ENCODE data around the gene ZFY. TPM values are rescaled to one million over a fixed set of nuclear protein-coding genes. Genes with fewer than 3 reads are reported as not detected.
A peak's percentile ranks its signal among the peaks of the same experiment; 100 is the strongest.

ZFY gene
- total and polyA plus RNA-seq, 7 experiments from 2014 or later: 20.2 to 34.5 (median 22.6) TPM; not detected in 2

- Mint-ChIP-seq H3K4me1 (peaks cover 0 to 52% (median 16%) of the 10 kb centered on the region in 7 donors), H3K27me3 (no peaks in the 10 kb centered on the region), H3K36me3 (peaks cover 0 to 12% (median 0%) of the 10 kb centered on the region in 5 donors), H3K9me3 (no peaks in the 10 kb centered on the region), H3K4me3 (no peak overlapping the region), H3K27ac (no peak overlapping the region)
- Histone ChIP-seq H3K4me1 (ENCODE audit: control insufficient read depth in 2 of 2, insufficient read depth in 2 of 2, low read length in 2 of 2) (peaks cover 18% of the 10 kb centered on the region in 2 donors), H3K4me3 (ENCODE audit: low read length) (no peak overlapping the region), H3K9me3 (ENCODE audit: control insufficient read depth in 2 of 3, low read length in 3 of 3) (no peaks in the 10 kb centered on the region), H3K36me3 (ENCODE audit: control insufficient read depth in 2 of 3, insufficient read depth in 3 of 3, low read length in 3 of 3) (no peaks in the 10 kb centered on the region), H3K27ac (ENCODE audit: low read depth, low read length) (no peak overlapping the region), H3K27me3 (ENCODE audit: control insufficient read depth in 2 of 2, insufficient read depth in 2 of 2, low read length in 2 of 2) (no peaks in the 10 kb centered on the region)
- no peak for ATAC-seq
- DNase-seq: no peak
- intact Hi-C loops (cut with micrococcal nuclease): no loop called here
- CTCF ChIA-PET: no interaction called here
- POLR2A ChIA-PET: no interaction called here
Measured at GRCh38 chrY:3007967-3008366, 72.8 kb downstream of the ZFY start.

GRCh38 chrY:3012226-3012625, 77.0 kb downstream of the ZFY start:
- Histone ChIP-seq H3K27ac (ENCODE audit: low read depth, low read length) (no peak overlapping the region), H3K36me3 (ENCODE audit: control insufficient read depth in 2 of 3, insufficient read depth in 3 of 3, low read length in 3 of 3) (no peaks in the 10 kb centered on the region), H3K27me3 (ENCODE audit: control insufficient read depth in 2 of 2, insufficient read depth in 2 of 2, low read length in 2 of 2) (no peaks in the 10 kb centered on the region), H3K9me3 (ENCODE audit: control insufficient read depth in 2 of 3, low read length in 3 of 3) (no peaks in the 10 kb centered on the region), H3K4me3 (ENCODE audit: low read length) (no peak overlapping the region), H3K4me1 (ENCODE audit: control insufficient read depth in 2 of 2, insufficient read depth in 2 of 2, low read length in 2 of 2) (peaks cover 0 to 8% of the 10 kb centered on the region in 2 donors)
- H3K9me3 Mint-ChIP-seq: no peaks in the 10 kb centered on the region
- CTCF ChIA-PET: no interaction called here
- H3K4me3 Mint-ChIP-seq: no peak overlapping the region
- no peak overlapping the region for H3K27ac Mint-ChIP-seq
- ATAC-seq (no peak), DNase-seq (no peak)
- H3K4me1 Mint-ChIP-seq: peaks cover 0 to 41% (median 15%) of the 10 kb centered on the region in 7 donors
- POLR2A ChIA-PET: no interaction called here
- H3K36me3 Mint-ChIP-seq: peaks cover 0 to 15% (median 0%) of the 10 kb centered on the region in 5 donors
- intact Hi-C loops (cut with micrococcal nuclease): no loop called here
- H3K27me3 Mint-ChIP-seq: no peaks in the 10 kb centered on the region

GRCh38 chrY:3016594-3016993, 81.4 kb downstream of the ZFY start:
- no peak for DNase-seq
- H3K36me3 Mint-ChIP-seq: peaks cover 0 to 15% (median 0%) of the 10 kb centered on the region in 5 donors
- no peaks in the 10 kb centered on the region for H3K4me1 ChIP-seq (ENCODE audit: control insufficient read depth in 2 of 2, insufficient read depth in 2 of 2, low read length in 2 of 2)
- POLR2A ChIA-PET: no interaction called here
- H3K27ac Mint-ChIP-seq: peak overlapping the region in 1 of 9 donors; percentile 77
- H3K4me3 ChIP-seq (ENCODE audit: low read length): no peak overlapping the region
- ATAC-seq: no peak
- H3K4me1 Mint-ChIP-seq: peaks cover 0 to 45% (median 12%) of the 10 kb centered on the region in 7 donors
- CTCF ChIA-PET: no interaction called here
- H3K27me3 Mint-ChIP-seq: no peaks in the 10 kb centered on the region
- no peak overlapping the region for H3K27ac ChIP-seq (ENCODE audit: low read depth, low read length)
- H3K9me3 Mint-ChIP-seq: no peaks in the 10 kb centered on the region
- no peak overlapping the region for H3K4me3 Mint-ChIP-seq
- H3K9me3 ChIP-seq (ENCODE audit: control insufficient read depth in 2 of 3, low read length in 3 of 3): no peaks in the 10 kb centered on the region
- no peaks in the 10 kb centered on the region for H3K36me3 ChIP-seq (ENCODE audit: control insufficient read depth in 2 of 3, insufficient read depth in 3 of 3, low read length in 3 of 3)
- H3K27me3 ChIP-seq (ENCODE audit: control insufficient read depth in 2 of 2, insufficient read depth in 2 of 2, low read length in 2 of 2): no peaks in the 10 kb centered on the region
- intact Hi-C loops (cut with micrococcal nuclease): no loop called here

- ATAC-seq (no peak), DNase-seq (no peak)
- intact Hi-C loops (cut with micrococcal nuclease): no loop called here
Measured at GRCh38 chrY:3018546-3018945, 83.4 kb downstream of the ZFY start.

GRCh38 chrY:3019584-3019983, 84.4 kb downstream of the ZFY start:
- Histone ChIP-seq H3K4me1 (ENCODE audit: control insufficient read depth in 2 of 2, insufficient read depth in 2 of 2, low read length in 2 of 2) (no peaks in the 10 kb centered on the region), H3K36me3 (ENCODE audit: control insufficient read depth in 2 of 3, insufficient read depth in 3 of 3, low read length in 3 of 3) (no peaks in the 10 kb centered on the region), H3K4me3 (ENCODE audit: low read length) (no peak overlapping the region), H3K27ac (ENCODE audit: low read depth, low read length) (no peak overlapping the region), H3K9me3 (ENCODE audit: control insufficient read depth in 2 of 3, low read length in 3 of 3) (no peaks in the 10 kb centered on the region), H3K27me3 (ENCODE audit: control insufficient read depth in 2 of 2, insufficient read depth in 2 of 2, low read length in 2 of 2) (no peaks in the 10 kb centered on the region)
- intact Hi-C loops (cut with micrococcal nuclease): no loop called here
- Mint-ChIP-seq H3K27ac (no peak overlapping the region), H3K36me3 (peaks cover 0 to 14% (median 0%) of the 10 kb centered on the region in 5 donors), H3K4me3 (no peak overlapping the region), H3K27me3 (no peaks in the 10 kb centered on the region), H3K4me1 (peaks cover 0 to 54% (median 9%) of the 10 kb centered on the region in 7 donors), H3K9me3 (no peaks in the 10 kb centered on the region)
- DNase-seq (no peak), ATAC-seq (no peak)
- ChIA-PET CTCF (no interaction called here), POLR2A (no interaction called here)

More at GRCh38 chrY:3018546-3018945, 83.4 kb downstream of the ZFY start:
- Histone ChIP-seq H3K36me3 (ENCODE audit: control insufficient read depth in 2 of 3, insufficient read depth in 3 of 3, low read length in 3 of 3) (no peaks in the 10 kb centered on the region), H3K4me1 (ENCODE audit: control insufficient read depth in 2 of 2, insufficient read depth in 2 of 2, low read length in 2 of 2) (no peaks in the 10 kb centered on the region), H3K4me3 (ENCODE audit: low read length) (no peak overlapping the region), H3K27ac (ENCODE audit: low read depth, low read length) (no peak overlapping the region), H3K9me3 (ENCODE audit: control insufficient read depth in 2 of 3, low read length in 3 of 3) (no peaks in the 10 kb centered on the region), H3K27me3 (ENCODE audit: control insufficient read depth in 2 of 2, insufficient read depth in 2 of 2, low read length in 2 of 2) (no peaks in the 10 kb centered on the region)
- Mint-ChIP-seq H3K36me3 (peaks cover 0 to 15% (median 0%) of the 10 kb centered on the region in 5 donors), H3K4me1 (peaks cover 0 to 53% (median 9%) of the 10 kb centered on the region in 7 donors), H3K4me3 (no peak overlapping the region), H3K9me3 (no peaks in the 10 kb centered on the region), H3K27ac (no peak overlapping the region), H3K27me3 (no peaks in the 10 kb centered on the region)
- CTCF ChIA-PET: no interaction called here
- POLR2A ChIA-PET: no interaction called here

- Histone ChIP-seq H3K27me3 (ENCODE audit: control insufficient read depth in 2 of 2, insufficient read depth in 2 of 2, low read length in 2 of 2) (no peaks in the 10 kb centered on the region), H3K4me1 (ENCODE audit: control insufficient read depth in 2 of 2, insufficient read depth in 2 of 2, low read length in 2 of 2) (no peaks in the 10 kb centered on the region), H3K9me3 (ENCODE audit: control insufficient read depth in 2 of 3, low read length in 3 of 3) (no peaks in the 10 kb centered on the region), H3K36me3 (ENCODE audit: control insufficient read depth in 2 of 3, insufficient read depth in 3 of 3, low read length in 3 of 3) (no peaks in the 10 kb centered on the region), H3K27ac (ENCODE audit: low read depth, low read length) (no peak overlapping the region), H3K4me3 (ENCODE audit: low read length) (no peak overlapping the region)
- H3K4me3 Mint-ChIP-seq: no peak overlapping the region
- intact Hi-C loops (cut with micrococcal nuclease): no loop called here
- H3K4me1 Mint-ChIP-seq: peaks cover 0 to 51% (median 7%) of the 10 kb centered on the region in 7 donors
- no peak for DNase-seq
- peak overlapping the region in 2 of 9 donors; percentile 31 to 48 for H3K27ac Mint-ChIP-seq
- POLR2A ChIA-PET: no interaction called here
- no peak for ATAC-seq
- CTCF ChIA-PET: no interaction called here
- peaks cover 0 to 12% (median 0%) of the 10 kb centered on the region in 5 donors for H3K36me3 Mint-ChIP-seq
- H3K27me3 Mint-ChIP-seq: no peaks in the 10 kb centered on the region
- H3K9me3 Mint-ChIP-seq: no peaks in the 10 kb centered on the region
Measured at GRCh38 chrY:3021176-3021575, 86.0 kb downstream of the ZFY start.

GRCh38 chrY:3023606-3024005, 88.4 kb downstream of the ZFY start:
- no peaks in the 10 kb centered on the region for H3K36me3 ChIP-seq (ENCODE audit: control insufficient read depth in 2 of 3, insufficient read depth in 3 of 3, low read length in 3 of 3)
- H3K4me1 ChIP-seq (ENCODE audit: control insufficient read depth in 2 of 2, insufficient read depth in 2 of 2, low read length in 2 of 2): no peaks in the 10 kb centered on the region
- H3K4me3 ChIP-seq (ENCODE audit: low read length): no peak overlapping the region
- H3K27ac ChIP-seq (ENCODE audit: low read depth, low read length): no peak overlapping the region
- DNase-seq (no peak), ATAC-seq (no peak)
- intact Hi-C loops (cut with micrococcal nuclease): no loop called here
- CTCF ChIA-PET: no interaction called here
- no peaks in the 10 kb centered on the region for H3K27me3 Mint-ChIP-seq
- peaks cover 0 to 7% (median 0%) of the 10 kb centered on the region in 11 donors for H3K9me3 Mint-ChIP-seq
- POLR2A ChIA-PET: no interaction called here
- no peaks in the 10 kb centered on the region for H3K27me3 ChIP-seq (ENCODE audit: control insufficient read depth in 2 of 2, insufficient read depth in 2 of 2, low read length in 2 of 2)
- H3K9me3 ChIP-seq (ENCODE audit: control insufficient read depth in 2 of 3, low read length in 3 of 3): no peaks in the 10 kb centered on the region
- peaks cover 0 to 41% (median 2%) of the 10 kb centered on the region in 7 donors for H3K4me1 Mint-ChIP-seq
- peak overlapping the region in 4 of 9 donors; percentile 42 to 71 (median 52) for H3K27ac Mint-ChIP-seq
- H3K4me3 Mint-ChIP-seq: no peak overlapping the region
- H3K36me3 Mint-ChIP-seq: peaks cover 0 to 12% (median 0%) of the 10 kb centered on the region in 5 donors
